ENCODE results near the gene EPB41L4B. TPM values are rescaled to one million over a fixed set of nuclear protein-coding genes. Genes with fewer than 3 reads are reported as not detected.
"Not testable (repeated sequence)": the region's sequence is repeated elsewhere in the genome, so short reads cannot be mapped to it uniquely, and the experiment has no call there.

Gene EPB41L4B
- total RNA-seq, 4 donors from 2014 or later: 0.42 to 2.3 (median 1.5) TPM

DNA sequence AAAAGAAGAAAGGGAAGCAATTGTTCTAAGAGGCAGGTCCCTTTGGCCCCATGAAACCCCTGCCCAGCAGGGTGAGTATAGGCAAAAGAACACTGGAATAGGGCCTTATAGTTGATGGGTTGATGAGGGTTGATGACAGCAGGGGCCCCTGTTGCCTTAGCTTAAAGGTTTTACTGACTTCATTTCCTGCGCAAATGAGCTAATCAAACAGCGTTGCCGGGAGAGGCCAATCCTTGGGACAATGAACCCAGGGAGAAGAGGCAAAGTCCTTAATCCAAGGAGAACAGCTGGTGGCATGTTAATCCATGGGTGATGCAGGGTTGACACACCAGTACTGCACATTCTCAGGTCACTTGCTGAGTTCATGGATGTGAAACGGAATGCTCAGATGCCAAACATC is 22.0 kb upstream of the EPB41L4B start:
- Histone ChIP-seq H3K27ac (replicated peaks in 1 of 4) (no peak overlapping the region), H3K4me1 (no peaks in the 10 kb centered on the region), H3K9me3 (no peaks in the 10 kb centered on the region), H3K27me3 (no peaks in the 10 kb centered on the region), H3K4me3 (no peak overlapping the region), H3K36me3 (no peaks in the 10 kb centered on the region)
- WGBS: 96% methylated on average over 4 of the region's 4 CpGs
- no peak for DNase-seq (ENCODE audit: extremely low spot score)
- intact Hi-C loops (cut with DNase I): no loop called here
- TF ChIP-seq, protein P1, sequence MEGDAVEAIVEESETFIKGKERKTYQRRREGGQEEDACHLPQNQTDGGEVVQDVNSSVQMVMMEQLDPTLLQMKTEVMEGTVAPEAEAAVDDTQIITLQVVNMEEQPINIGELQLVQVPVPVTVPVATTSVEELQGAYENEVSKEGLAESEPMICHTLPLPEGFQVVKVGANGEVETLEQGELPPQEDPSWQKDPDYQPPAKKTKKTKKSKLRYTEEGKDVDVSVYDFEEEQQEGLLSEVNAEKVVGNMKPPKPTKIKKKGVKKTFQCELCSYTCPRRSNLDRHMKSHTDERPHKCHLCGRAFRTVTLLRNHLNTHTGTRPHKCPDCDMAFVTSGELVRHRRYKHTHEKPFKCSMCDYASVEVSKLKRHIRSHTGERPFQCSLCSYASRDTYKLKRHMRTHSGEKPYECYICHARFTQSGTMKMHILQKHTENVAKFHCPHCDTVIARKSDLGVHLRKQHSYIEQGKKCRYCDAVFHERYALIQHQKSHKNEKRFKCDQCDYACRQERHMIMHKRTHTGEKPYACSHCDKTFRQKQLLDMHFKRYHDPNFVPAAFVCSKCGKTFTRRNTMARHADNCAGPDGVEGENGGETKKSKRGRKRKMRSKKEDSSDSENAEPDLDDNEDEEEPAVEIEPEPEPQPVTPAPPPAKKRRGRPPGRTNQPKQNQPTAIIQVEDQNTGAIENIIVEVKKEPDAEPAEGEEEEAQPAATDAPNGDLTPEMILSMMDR (IDR thresholded peaks at IDR 0.05): no peak
- TF ChIP-seq POLR2A (IDR thresholded peaks at IDR 0.05; ENCODE audit: low read depth): no peak
- no peak for TF ChIP-seq POLR2AphosphoS5 (IDR thresholded peaks at IDR 0.05)
- TF ChIP-seq EP300 (IDR thresholded peaks at IDR 0.05): no peak

DNA sequence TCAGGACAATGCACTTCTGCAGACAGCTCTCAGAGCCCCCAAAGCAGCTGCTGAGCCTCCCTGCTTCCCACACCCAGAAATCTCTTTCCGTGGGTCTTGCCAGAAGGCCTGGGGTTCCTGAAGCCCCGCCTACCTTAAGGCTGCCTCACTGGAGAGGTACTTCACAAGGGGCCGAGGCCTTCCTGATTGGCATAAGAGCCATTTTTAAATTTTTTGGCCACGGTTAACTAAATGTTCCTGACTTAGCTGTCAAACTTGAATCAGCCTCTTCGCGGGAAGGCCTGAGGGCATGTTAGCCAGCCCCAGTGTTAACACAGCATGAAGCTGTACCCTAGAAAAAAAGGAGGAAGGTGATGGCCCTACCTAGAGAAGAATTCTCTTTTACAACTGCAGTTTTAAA is 20.7 kb upstream of the EPB41L4B start:
- Histone ChIP-seq H3K4me1 (no peaks in the 10 kb centered on the region), H3K27me3 (no peaks in the 10 kb centered on the region), H3K36me3 (no peaks in the 10 kb centered on the region), H3K9me3 (no peaks in the 10 kb centered on the region), H3K27ac (replicated peaks in 1 of 4) (no peak overlapping the region), H3K4me3 (no peak overlapping the region)
- intact Hi-C loops (cut with DNase I): no loop called here
- TF ChIP-seq, protein P1 (IDR thresholded peaks at IDR 0.05): no peak
- no peak for TF ChIP-seq EP300 (IDR thresholded peaks at IDR 0.05)
- no peak for TF ChIP-seq POLR2AphosphoS5 (IDR thresholded peaks at IDR 0.05)
- no peak for TF ChIP-seq POLR2A (IDR thresholded peaks at IDR 0.05; ENCODE audit: low read depth)
- WGBS: 63% methylated on average over 5 of the region's 6 CpGs
- DNase-seq (ENCODE audit: extremely low spot score): no peak

DNA sequence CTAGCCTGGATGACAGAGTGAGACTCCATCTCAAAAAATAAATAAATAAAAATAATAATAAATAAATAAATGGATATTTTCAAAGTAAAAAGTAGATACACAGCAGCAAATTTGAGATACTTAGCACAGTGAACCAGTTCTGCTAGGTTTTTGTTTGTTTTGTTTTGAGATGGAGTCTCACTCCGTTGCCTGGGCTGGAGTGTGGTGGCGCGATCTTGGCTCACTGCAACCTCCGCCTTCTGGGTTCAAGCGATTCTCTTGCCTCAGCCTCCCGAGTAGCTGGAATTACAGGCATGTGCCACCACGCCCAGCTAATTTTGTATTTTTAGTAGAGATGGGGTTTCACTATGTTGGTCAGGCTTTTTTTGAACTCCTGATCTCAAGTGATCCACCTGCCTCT is 20.1 kb upstream of the EPB41L4B start:
- 95% methylated on average over 7 of the region's 7 CpGs for WGBS
- intact Hi-C loops (cut with DNase I): not testable (repeated sequence)

DNA sequence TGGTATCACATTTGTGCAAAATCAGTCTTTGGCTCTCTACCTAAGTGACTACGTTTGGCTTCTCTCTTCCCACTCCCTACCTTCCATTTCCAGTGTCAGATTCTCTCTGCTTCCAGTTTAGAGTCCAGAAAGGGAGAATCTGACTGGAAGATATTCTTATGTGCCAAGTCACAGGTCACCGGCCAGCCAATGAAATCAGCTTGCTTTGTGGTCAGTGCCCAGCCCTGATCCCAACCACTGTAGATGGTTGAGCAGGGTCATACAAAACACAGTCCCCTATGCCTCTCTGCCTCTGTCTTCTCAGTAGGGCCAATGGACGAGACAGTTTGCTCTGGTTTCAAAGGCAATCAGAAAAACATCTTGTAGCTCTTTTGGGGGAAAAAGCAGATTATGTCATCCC is 15.6 kb upstream of the EPB41L4B start:
- H3K9me3 ChIP-seq: no peaks in the 10 kb centered on the region
- no peak overlapping the region for H3K4me3 ChIP-seq
- 81% methylated on average over 3 of the region's 3 CpGs for WGBS
- H3K36me3 ChIP-seq: no peaks in the 10 kb centered on the region
- TF ChIP-seq POLR2A (IDR thresholded peaks at IDR 0.05; ENCODE audit: low read depth) (no peak), EP300 (IDR thresholded peaks at IDR 0.05) (no peak), POLR2AphosphoS5 (IDR thresholded peaks at IDR 0.05) (no peak)
- TF ChIP-seq, protein P1 (IDR thresholded peaks at IDR 0.05): no peak
- H3K27me3 ChIP-seq: no peaks in the 10 kb centered on the region
- intact Hi-C loops (cut with DNase I): no loop called here
- no peak overlapping the region for H3K27ac ChIP-seq (replicated peaks in 1 of 4)
- H3K4me1 ChIP-seq: no peaks in the 10 kb centered on the region
- DNase-seq (ENCODE audit: extremely low spot score): no peak

More for the DNA sequence above, 20.1 kb upstream of the EPB41L4B start:
- not testable (repeated sequence) for H3K27ac ChIP-seq (replicated peaks in 1 of 4); DNase-seq (ENCODE audit: extremely low spot score); H3K27me3 ChIP-seq; H3K4me3 ChIP-seq; H3K9me3 ChIP-seq; H3K36me3 ChIP-seq; H3K4me1 ChIP-seq

DNA sequence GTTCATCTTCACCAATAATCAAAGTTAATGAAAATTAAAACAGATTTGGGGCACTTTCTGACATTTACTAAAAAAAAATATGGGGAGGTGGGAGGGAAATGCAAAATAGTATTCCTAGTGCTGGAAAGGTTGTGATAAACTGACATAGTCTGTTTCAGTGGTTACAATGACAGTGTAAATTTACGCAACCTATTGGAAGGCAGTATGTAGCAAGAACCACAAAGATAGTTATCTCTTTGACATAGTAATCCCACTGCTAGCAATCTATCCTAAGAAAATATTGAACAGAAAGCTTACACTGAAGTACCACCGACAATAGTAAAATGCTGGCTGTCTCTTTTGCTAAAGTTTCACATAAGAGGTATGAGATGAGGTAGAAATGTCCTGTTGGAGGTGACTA is 15.1 kb upstream of the EPB41L4B start:
- no peak for DNase-seq (ENCODE audit: extremely low spot score)
- intact Hi-C loops (cut with DNase I): no loop called here
- 76% methylated on average over 2 of the region's 2 CpGs for WGBS
- TF ChIP-seq, protein P1 (IDR thresholded peaks at IDR 0.05): no peak
- TF ChIP-seq POLR2AphosphoS5 (IDR thresholded peaks at IDR 0.05): no peak
- TF ChIP-seq EP300 (IDR thresholded peaks at IDR 0.05): no peak
- no peaks in the 10 kb centered on the region for H3K4me1 ChIP-seq
- no peak overlapping the region for H3K4me3 ChIP-seq
- no peaks in the 10 kb centered on the region for H3K27me3 ChIP-seq
- no peaks in the 10 kb centered on the region for H3K36me3 ChIP-seq
- H3K9me3 ChIP-seq: no peaks in the 10 kb centered on the region
- no peak overlapping the region for H3K27ac ChIP-seq (replicated peaks in 1 of 4)

All from esophagus muscularis mucosa (tissue), 4 donors.